CD4-positive, alpha-beta T cell treated with Interleukin-17A for 4 hours (primary cell): ENCODE results near the gene DDX23.
"Not testable (repeated sequence)": the region's sequence is repeated elsewhere in the genome, so short reads cannot be mapped to it uniquely, and the experiment has no call there.

Experiments
- DNase-seq: peaks from one replicate; pipeline ENCODE4 v3.0.0-alpha.2; 2020; ENCODE audit warnings: mixed read lengths

Gene DDX23

GRCh38 chr12:48861111-48861510 is 9.1 kb upstream of the DDX23 start:
- no peak for DNase-seq

- DNase-seq, result not testable (repeated sequence)
Observed at GRCh38 chr12:48860236-48860635, 8.3 kb upstream of the DDX23 start.

GRCh38 chr12:48859607-48860006 is 7.6 kb upstream of the DDX23 start:
- DNase-seq, result no peak

DNA sequence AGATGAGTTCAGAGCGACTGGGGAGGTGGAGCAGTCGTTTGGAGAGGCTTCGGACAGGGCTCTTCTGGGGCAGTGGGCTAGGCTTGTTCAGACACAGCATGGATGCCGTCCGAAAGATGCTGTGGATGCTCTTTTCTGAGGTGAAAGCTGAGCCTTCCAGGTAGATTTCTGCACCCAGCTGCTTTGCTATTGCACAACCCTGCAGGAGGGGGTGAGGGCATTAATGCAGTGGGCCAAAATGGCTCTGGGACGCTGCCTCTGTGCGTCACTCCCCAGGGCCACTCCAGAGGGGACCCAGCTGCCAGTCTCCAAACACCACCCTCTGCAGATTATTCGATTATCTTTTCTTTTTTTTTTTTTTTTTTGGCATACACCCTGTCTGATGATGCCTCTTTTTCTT is 6.1 kb upstream of the DDX23 start:
- DNase-seq, result no peak

GRCh38 chr12:48857278-48857994 is 5.5 kb upstream of the DDX23 start:
- DNase-seq, result no peak

- no peak for DNase-seq
Observed at GRCh38 chr12:48856379-48856778, 4.4 kb upstream of the DDX23 start.

DNA sequence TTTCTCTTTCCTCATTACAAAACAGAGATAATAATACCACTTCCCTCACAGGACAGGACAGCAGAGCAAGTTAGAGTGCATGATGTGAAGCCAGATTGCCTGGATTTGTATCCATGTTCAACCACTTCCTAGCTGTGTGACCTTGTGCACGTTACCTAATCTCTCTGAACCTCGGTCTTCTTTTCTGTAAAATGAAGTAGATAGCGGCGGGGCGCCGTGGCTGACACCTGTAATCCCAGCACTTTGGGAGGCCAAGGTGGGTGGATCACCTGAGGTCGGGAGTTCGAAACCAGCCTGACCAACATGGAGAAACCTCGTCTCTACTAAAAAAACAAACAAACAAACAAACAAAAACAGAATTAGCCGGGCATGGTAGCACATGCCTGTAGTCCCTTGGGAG is 3.0 kb upstream of the DDX23 start:
- DNase-seq, result not testable (repeated sequence)

- DNase-seq, result no peak
Observed at GRCh38 chr12:48854488-48854887, 2.5 kb upstream of the DDX23 start.

- peak; percentile 93 for DNase-seq
Observed at GRCh38 chr12:48852734-48853688, 1.0 kb upstream of the DDX23 start.

DNA sequence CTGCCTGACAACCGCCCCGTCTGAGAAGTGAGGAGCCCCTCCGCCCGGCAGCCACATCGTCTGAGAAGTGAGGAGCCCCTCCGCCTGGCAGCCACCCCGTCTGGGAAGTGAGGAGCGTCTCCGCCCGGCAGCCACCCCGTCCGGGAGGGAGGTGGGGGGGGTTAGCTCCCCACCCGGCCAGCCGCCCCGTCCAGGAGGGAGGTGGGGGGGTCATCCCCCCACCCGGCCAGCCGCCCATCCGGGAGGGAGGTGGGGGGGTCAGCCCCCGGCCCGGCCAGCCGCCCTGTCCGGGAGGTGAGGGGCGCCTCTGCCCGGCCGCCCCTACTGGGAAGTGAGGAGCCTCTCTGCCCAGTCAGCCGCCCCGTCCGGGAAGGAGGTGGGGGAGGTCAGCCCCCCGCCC is 9.9 kb downstream of the DDX23 start:
- not testable (repeated sequence) for DNase-seq

DNA sequence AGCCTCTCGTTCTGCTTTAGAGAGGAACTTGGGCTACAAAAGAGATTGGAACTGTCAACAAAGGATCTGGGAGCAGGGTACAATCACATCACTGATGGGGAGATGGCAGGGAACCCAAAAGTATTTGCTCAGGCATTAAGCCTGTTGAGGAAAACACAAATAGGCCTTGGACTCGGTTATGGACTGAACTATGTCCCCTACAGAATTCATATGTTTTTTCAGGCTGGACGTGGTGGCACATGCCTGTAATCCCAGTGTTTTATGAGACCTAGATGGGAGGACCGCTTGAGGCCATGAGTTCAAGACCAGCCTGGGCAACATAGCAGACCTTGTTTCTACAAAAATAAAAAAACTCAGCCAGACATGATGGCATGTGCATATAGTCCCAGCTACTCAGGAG is 13.9 kb downstream of the DDX23 start:
- no peak for DNase-seq

GRCh38 chr12:48832321-48833060 is 19.5 kb downstream of the DDX23 start:
- no peak for DNase-seq

DNA sequence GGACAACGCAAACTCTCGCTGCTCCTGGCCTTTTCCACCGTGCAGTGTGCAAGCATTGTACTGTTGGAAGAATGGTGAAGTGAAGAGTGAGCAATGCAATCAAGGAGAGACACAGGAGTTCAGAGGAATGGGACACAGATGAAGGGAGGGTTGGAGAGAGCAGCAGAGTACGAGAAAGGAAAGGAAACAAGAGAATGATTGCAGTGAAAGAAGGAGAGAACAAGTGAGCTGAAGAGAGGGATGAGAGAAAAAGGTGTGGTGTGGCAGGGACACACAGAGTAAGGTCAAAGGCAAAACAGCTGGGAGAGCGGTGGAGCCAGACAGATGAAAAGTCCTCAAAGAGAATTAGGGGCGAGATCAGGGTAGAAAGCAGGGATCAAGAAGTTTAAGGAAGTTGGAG is 20.7 kb downstream of the DDX23 start:
- no peak for DNase-seq

GRCh38 chr12:48828841-48829575 is 23.0 kb downstream of the DDX23 start:
- DNase-seq, result no peak

GRCh38 chr12:48828293-48828692 is 23.7 kb downstream of the DDX23 start:
- DNase-seq, result no peak

GRCh38 chr12:48827513-48828096 is 24.4 kb downstream of the DDX23 start:
- DNase-seq, result no peak

- DNase-seq, result no peak
Observed at GRCh38 chr12:48827026-48827425, 24.9 kb downstream of the DDX23 start.

GRCh38 chr12:48826209-48826855 is 25.6 kb downstream of the DDX23 start:
- DNase-seq, result no peak

GRCh38 chr12:48824905-48825304 is 27.1 kb downstream of the DDX23 start:
- DNase-seq, result no peak

GRCh38 chr12:48824112-48824511 is 27.9 kb downstream of the DDX23 start:
- peak; percentile 33 for DNase-seq

GRCh38 chr12:48823281-48823680 is 28.7 kb downstream of the DDX23 start:
- DNase-seq, result no peak

- no peak for DNase-seq
Observed at GRCh38 chr12:48822711-48823110, 29.3 kb downstream of the DDX23 start.
